Fibroblast of lung (primary cell): ENCODE data around the gene RREB1. TPM values are rescaled to one million over a fixed set of nuclear protein-coding genes. Genes with fewer than 3 reads are reported as not detected.

Experiments
- DNase-seq, 2 donors: peaks; one replicate each; pipeline versions ENCODE4 v3.0.0 to v3.0.0-alpha.2; 2010; ENCODE audit warnings: low read depth in 2 of 2
- H2AFZ ChIP-seq: 2 replicates; pipeline ENCODE4 v1.5.1; 2012; ENCODE audit warnings: low read length, control low read depth, inconsistent platforms
- H3K27ac ChIP-seq: 2 replicates; pipeline ENCODE4 v1.5.1; 2011; ENCODE audit warnings: low read length, control low read depth; ENCODE audit not compliant: insufficient read depth
- H3K27me3 ChIP-seq: 2 replicates; pipeline ENCODE4 v1.5.1; 2011; ENCODE audit warnings: mild to moderate bottlenecking, low read length; ENCODE audit not compliant: control insufficient read depth, insufficient read depth
- H3K36me3 ChIP-seq: 2 replicates; pipeline ENCODE4 v1.5.1; 2011; ENCODE audit warnings: low read length; ENCODE audit not compliant: control insufficient read depth, insufficient read depth
- H3K4me1 ChIP-seq: 2 replicates; pipeline ENCODE4 v1.5.1; 2011; ENCODE audit warnings: low read length; ENCODE audit not compliant: control insufficient read depth, insufficient read depth; ENCODE audit errors: extremely low read depth
- H3K4me2 ChIP-seq: 2 replicates; pipeline ENCODE4 v1.5.1; 2011; ENCODE audit warnings: low read length, control low read depth; ENCODE audit not compliant: insufficient read depth; ENCODE audit errors: extremely low read depth
- H3K4me3 ChIP-seq, 4 experiments: fragments of 200-600 bp in 1 of 4; sonication (generic) in 1 of 4; replicated peaks in 1 of 4; 2 replicates each; pipeline ENCODE4 v1.5.1; 2011 to 2016; ENCODE audit warnings: low read length in 4 of 4, low read depth in 3 of 4, mild to moderate bottlenecking in 3 of 4, control low read depth in 2 of 4, inconsistent platforms in 1 of 4, mixed read lengths in 1 of 4; ENCODE audit not compliant: insufficient read depth in 1 of 4; ENCODE audit errors: control extremely low read depth in 1 of 4
- H3K79me2 ChIP-seq: 2 replicates; pipeline ENCODE4 v1.5.1; 2012; ENCODE audit warnings: mild to moderate bottlenecking, low read length, inconsistent platforms; ENCODE audit not compliant: control insufficient read depth, insufficient read depth
- H3K9ac ChIP-seq: 2 replicates; pipeline ENCODE4 v1.5.1; 2011; ENCODE audit warnings: mild to moderate bottlenecking, low read length, control low read depth; ENCODE audit not compliant: insufficient read depth
- H3K9me3 ChIP-seq: 2 replicates; pipeline ENCODE4 v1.5.1; 2012; ENCODE audit warnings: low read depth, low read length; ENCODE audit not compliant: control insufficient read depth, insufficient read depth
- H4K20me1 ChIP-seq: 2 replicates; pipeline ENCODE4 v1.5.1; 2011; ENCODE audit warnings: low read length; ENCODE audit not compliant: control insufficient read depth, insufficient read depth; ENCODE audit errors: extremely low read depth
- EZH2 ChIP-seq: IDR thresholded peaks from 2 replicates; pipeline ENCODE4 v1.5.1; 2012; ENCODE audit warnings: low read length, control low read depth, mild to moderate bottlenecking; ENCODE audit errors: missing control alignments
- polyA plus RNA-seq, 2 donors: library from polyadenylated mRNA; depleted of rRNA in 1 of 2; stranded (reverse) in 1 of 2; unstranded in 1 of 2; fragments of >200 nt; gene quantifications; 2 replicates each; pipeline ENCODE4 v1.2.1, GENCODE V29; 2011 to 2012; ENCODE audit warnings: missing spikeins in 1 of 2
- total RNA-seq: library from RNA; depleted of rRNA; stranded (reverse); fragments of >200 nt; gene quantifications from 2 replicates; pipeline ENCODE4 v1.2.1, GENCODE V29; 2014
- TF ChIP-seq, protein P1 (sequence below), 2 donors: IDR thresholded peaks in 1 of 2; conservative IDR thresholded peaks in 1 of 2; 1 replicate in 1 of 2; 2 replicates in 1 of 2; pipeline ENCODE4 v1.5.1; 2011 to 2012; ENCODE audit warnings: low read length in 2 of 2, control low read depth in 1 of 2, inconsistent platforms in 1 of 2, low read depth in 1 of 2, mild to moderate bottlenecking in 1 of 2

The RREB1 gene
- total and polyA plus RNA-seq, 2 donors (not counting 1 experiment from before 2014, with no cell fraction given) = 2.4 to 18.8 TPM

DNA sequence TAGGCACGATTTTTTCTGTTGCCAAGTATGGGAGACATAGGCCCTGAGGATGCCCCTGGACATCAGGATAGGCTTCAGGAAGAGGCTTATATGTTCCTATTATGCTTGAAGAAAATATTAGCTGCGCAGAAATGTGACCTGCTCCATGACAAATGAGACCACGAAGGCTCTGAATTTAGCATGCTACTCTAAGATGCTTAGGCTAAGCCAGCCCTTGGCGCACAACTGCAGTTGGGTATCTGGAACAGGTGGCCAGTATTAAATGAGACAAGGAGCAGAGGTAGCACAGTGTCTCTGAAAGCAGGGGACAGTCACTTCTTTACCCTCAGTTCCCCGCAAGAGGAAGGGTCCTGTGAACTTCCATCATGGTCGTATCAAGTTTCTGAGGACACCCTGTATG lies 90.0 kb downstream of the RREB1 start:
- H3K27ac ChIP-seq = no peak overlapping the region
- no peak for DNase-seq
- H3K27me3 ChIP-seq = no peaks in the 10 kb centered on the region
- H3K9me3 ChIP-seq = no peaks in the 10 kb centered on the region
- peaks cover 4% of the 10 kb centered on the region for H3K79me2 ChIP-seq
- no peak overlapping the region for H3K4me2 ChIP-seq
- no peak overlapping the region for H3K4me3 ChIP-seq
- no peak for TF ChIP-seq EZH2
- TF ChIP-seq, protein P1, sequence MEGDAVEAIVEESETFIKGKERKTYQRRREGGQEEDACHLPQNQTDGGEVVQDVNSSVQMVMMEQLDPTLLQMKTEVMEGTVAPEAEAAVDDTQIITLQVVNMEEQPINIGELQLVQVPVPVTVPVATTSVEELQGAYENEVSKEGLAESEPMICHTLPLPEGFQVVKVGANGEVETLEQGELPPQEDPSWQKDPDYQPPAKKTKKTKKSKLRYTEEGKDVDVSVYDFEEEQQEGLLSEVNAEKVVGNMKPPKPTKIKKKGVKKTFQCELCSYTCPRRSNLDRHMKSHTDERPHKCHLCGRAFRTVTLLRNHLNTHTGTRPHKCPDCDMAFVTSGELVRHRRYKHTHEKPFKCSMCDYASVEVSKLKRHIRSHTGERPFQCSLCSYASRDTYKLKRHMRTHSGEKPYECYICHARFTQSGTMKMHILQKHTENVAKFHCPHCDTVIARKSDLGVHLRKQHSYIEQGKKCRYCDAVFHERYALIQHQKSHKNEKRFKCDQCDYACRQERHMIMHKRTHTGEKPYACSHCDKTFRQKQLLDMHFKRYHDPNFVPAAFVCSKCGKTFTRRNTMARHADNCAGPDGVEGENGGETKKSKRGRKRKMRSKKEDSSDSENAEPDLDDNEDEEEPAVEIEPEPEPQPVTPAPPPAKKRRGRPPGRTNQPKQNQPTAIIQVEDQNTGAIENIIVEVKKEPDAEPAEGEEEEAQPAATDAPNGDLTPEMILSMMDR (conservative IDR thresholded peaks at IDR 0.05 in 1 of 2, IDR thresholded peaks at IDR 0.05 in 1 of 2; ENCODE audit: low read depth in 1 of 2, low read length in 2 of 2) = no peak
- H2AFZ ChIP-seq = no peak overlapping the region
- no peaks in the 10 kb centered on the region for H4K20me1 ChIP-seq
- H3K4me1 ChIP-seq = no peaks in the 10 kb centered on the region
- no peak overlapping the region for H3K9ac ChIP-seq
- peaks cover 4% of the 10 kb centered on the region for H3K36me3 ChIP-seq

GRCh38 chr6:7198833-7199800 lies 91.4 kb downstream of the RREB1 start:
- no peak for DNase-seq
- H3K27ac ChIP-seq = no peak overlapping the region
- H4K20me1 ChIP-seq = no peaks in the 10 kb centered on the region
- H3K4me2 ChIP-seq = no peak overlapping the region
- no peaks in the 10 kb centered on the region for H3K27me3 ChIP-seq
- no peaks in the 10 kb centered on the region for H3K4me1 ChIP-seq
- TF ChIP-seq EZH2 = no peak
- TF ChIP-seq, protein P1 (conservative IDR thresholded peaks at IDR 0.05 in 1 of 2, IDR thresholded peaks at IDR 0.05 in 1 of 2; ENCODE audit: low read depth in 1 of 2, low read length in 2 of 2) = no peak
- H3K36me3 ChIP-seq = peaks cover 4% of the 10 kb centered on the region
- H3K9ac ChIP-seq = no peak overlapping the region
- H3K4me3 ChIP-seq = no peak overlapping the region
- H3K9me3 ChIP-seq = no peaks in the 10 kb centered on the region
- H3K79me2 ChIP-seq = peaks cover 4% of the 10 kb centered on the region
- no peak overlapping the region for H2AFZ ChIP-seq

GRCh38 chr6:7200598-7201443 lies 93.1 kb downstream of the RREB1 start:
- peaks cover 2% of the 10 kb centered on the region for H3K79me2 ChIP-seq
- H3K27ac ChIP-seq = no peak overlapping the region
- TF ChIP-seq, protein P1 (conservative IDR thresholded peaks at IDR 0.05 in 1 of 2, IDR thresholded peaks at IDR 0.05 in 1 of 2; ENCODE audit: low read depth in 1 of 2, low read length in 2 of 2) = no peak
- TF ChIP-seq EZH2 = no peak

More at GRCh38 chr6:7200598-7201443, 93.1 kb downstream of the RREB1 start:
- no peaks in the 10 kb centered on the region for H3K9me3 ChIP-seq
- H4K20me1 ChIP-seq = no peaks in the 10 kb centered on the region
- H3K4me3 ChIP-seq = no peak overlapping the region
- H3K4me2 ChIP-seq = no peak overlapping the region
- peaks cover 3% of the 10 kb centered on the region for H3K4me1 ChIP-seq
- no peaks in the 10 kb centered on the region for H3K27me3 ChIP-seq
- H2AFZ ChIP-seq = no peak overlapping the region
- no peak overlapping the region for H3K9ac ChIP-seq
- no peak for DNase-seq
- H3K36me3 ChIP-seq = peaks cover 6% of the 10 kb centered on the region
